H1 (cell line): ENCODE measurements around the gene ZNF277. TPM values are rescaled to one million over a fixed set of nuclear protein-coding genes. Genes with fewer than 3 reads are reported as not detected.

Experiments used
- CBX5 ChIP-seq: fragments of 300-800, 300-1000 bp; sonication (generic); IDR thresholded peaks from 2 replicates; pipeline ENCODE4 v1.7.1; 2016; ENCODE audit warnings: antibody characterized with exemption, low read length, low read depth
- CBX8 ChIP-seq: fragments of 300-800, 300-1000 bp; sonication (generic); IDR thresholded peaks from 2 replicates; pipeline ENCODE4 v1.7.1; 2016; ENCODE audit warnings: low read depth, low read length, borderline replicate concordance
- CHD1 ChIP-seq: IDR thresholded peaks from 2 replicates; pipeline ENCODE4 v1.6.1; 2012; ENCODE audit warnings: low read depth, low read length, improper control_type of control experiment
- CHD7 ChIP-seq: fragments of 300-600 bp; sonication (generic); IDR thresholded peaks from 2 replicates; pipeline ENCODE4 v1.7.1; 2012; ENCODE audit warnings: low read length, moderate library complexity, mild to moderate bottlenecking, inconsistent platforms; ENCODE audit not compliant: insufficient replicate concordance
- CREB1 ChIP-seq: IDR thresholded peaks from 2 replicates; pipeline ENCODE4 v1.6.1; 2012; ENCODE audit warnings: inconsistent platforms
- GABPA ChIP-seq: IDR thresholded peaks from 2 replicates; pipeline ENCODE4 v1.6.1; 2011; ENCODE audit warnings: mild to moderate bottlenecking, low read length, moderate library complexity, borderline replicate concordance; ENCODE audit not compliant: insufficient read depth
- GTF2F1 ChIP-seq: IDR thresholded peaks from 2 replicates; pipeline ENCODE4 v1.6.1; 2012; ENCODE audit warnings: low read depth, low read length, improper control_type of control experiment, borderline replicate concordance
- HDAC6 ChIP-seq: IDR thresholded peaks from one replicate; pipeline ENCODE4 v1.7.1; 2012; ENCODE audit warnings: low read depth, mild to moderate bottlenecking, inconsistent platforms, low read length, moderate library complexity
- KDM4A ChIP-seq: IDR thresholded peaks from one replicate; pipeline ENCODE4 v1.7.1; 2012; ENCODE audit warnings: low read depth, mild to moderate bottlenecking, moderate library complexity, low read length, inconsistent platforms; ENCODE audit not compliant: severe bottlenecking
- POU5F1 ChIP-seq: IDR thresholded peaks from 2 replicates; pipeline ENCODE4 v1.6.1; 2011; ENCODE audit warnings: low read depth, mild to moderate bottlenecking, low read length, moderate library complexity
- RBBP5 ChIP-seq: IDR thresholded peaks from 2 replicates; pipeline ENCODE4 v1.7.1; 2012; ENCODE audit warnings: low read depth, mild to moderate bottlenecking, inconsistent platforms, low read length, moderate library complexity, borderline replicate concordance
- RFX5 ChIP-seq: IDR thresholded peaks from 2 replicates; pipeline ENCODE4 v1.6.1; 2011; ENCODE audit warnings: low read depth, low read length, improper control_type of control experiment, borderline replicate concordance
- TEAD4 ChIP-seq: IDR thresholded peaks from 2 replicates; pipeline ENCODE4 v1.6.1; 2012; ENCODE audit warnings: low read depth, low read length, inconsistent platforms, mixed read lengths
- polyA plus RNA-seq, 7 experiments: library from polyadenylated mRNA; depleted of rRNA in 3 of 7; stranded (reverse) in 5 of 7; unstranded in 2 of 7; fragments of >200 nt in 5 of 7; fragments of 200-250 nt in 2 of 7; gene quantifications; 1 replicate in 5 of 7; 2 replicates in 1 of 7; 4 replicates in 1 of 7; pipeline versions ENCODE4 v1.2.1 to v1.2.3, GENCODE V29; 2011 to 2013; ENCODE audit warnings: missing spikeins in 2 of 7, mixed read lengths in 2 of 7
- total RNA-seq: library from RNA; stranded (reverse); fragmentation: NEBNext Ultra II Directional; extraction: Animal tissue kit (Norgen Biotek cat#: 25700); gene quantifications from 2 replicates; pipeline ENCODE4 v1.2.1, GENCODE V29; 2021

Gene ZNF277
- total and polyA plus RNA-seq, 2 of the 8 experiments (the other 6 are each of a cell fraction or from before 2014, with no cell fraction given) = 5.1 to 21.7 TPM

GRCh38 chr7:112293416-112293815, 86.9 kb downstream of the ZNF277 start (continued):
- TF ChIP-seq CHD7 (no peak), CBX8 (no peak), TEAD4 (no peak), GABPA (no peak), CHD1 (no peak), RFX5 (no peak), CREB1 (no peak), GTF2F1 (no peak), CBX5 (no peak), POU5F1 (no peak), KDM4A (no peak), HDAC6 (no peak), RBBP5 (no peak)
